Neural progenitor cell (in vitro differentiated cells): ENCODE measurements around the gene FHOD3.

ENCODE experiments used
- EZH2 ChIP-seq: fragments of 200-600 bp; sonication (generic); IDR thresholded peaks from 2 replicates; pipeline ENCODE4 v1.6.1; 2017; ENCODE audit warnings: antibody characterized with exemption, mild to moderate bottlenecking, moderate library complexity
- EZH2phosphoT487 ChIP-seq: fragments of 200-600 bp; sonication (generic); IDR thresholded peaks from 2 replicates; pipeline ENCODE4 v1.6.1; 2017; ENCODE audit warnings: antibody characterized with exemption
- TF ChIP-seq, protein P1 (sequence below): fragments of 200-600 bp; sonication (generic); IDR thresholded peaks from 2 replicates; pipeline ENCODE4 v1.5.1; 2017; ENCODE audit warnings: antibody characterized with exemption, mild to moderate bottlenecking

- TF ChIP-seq, protein P1, sequence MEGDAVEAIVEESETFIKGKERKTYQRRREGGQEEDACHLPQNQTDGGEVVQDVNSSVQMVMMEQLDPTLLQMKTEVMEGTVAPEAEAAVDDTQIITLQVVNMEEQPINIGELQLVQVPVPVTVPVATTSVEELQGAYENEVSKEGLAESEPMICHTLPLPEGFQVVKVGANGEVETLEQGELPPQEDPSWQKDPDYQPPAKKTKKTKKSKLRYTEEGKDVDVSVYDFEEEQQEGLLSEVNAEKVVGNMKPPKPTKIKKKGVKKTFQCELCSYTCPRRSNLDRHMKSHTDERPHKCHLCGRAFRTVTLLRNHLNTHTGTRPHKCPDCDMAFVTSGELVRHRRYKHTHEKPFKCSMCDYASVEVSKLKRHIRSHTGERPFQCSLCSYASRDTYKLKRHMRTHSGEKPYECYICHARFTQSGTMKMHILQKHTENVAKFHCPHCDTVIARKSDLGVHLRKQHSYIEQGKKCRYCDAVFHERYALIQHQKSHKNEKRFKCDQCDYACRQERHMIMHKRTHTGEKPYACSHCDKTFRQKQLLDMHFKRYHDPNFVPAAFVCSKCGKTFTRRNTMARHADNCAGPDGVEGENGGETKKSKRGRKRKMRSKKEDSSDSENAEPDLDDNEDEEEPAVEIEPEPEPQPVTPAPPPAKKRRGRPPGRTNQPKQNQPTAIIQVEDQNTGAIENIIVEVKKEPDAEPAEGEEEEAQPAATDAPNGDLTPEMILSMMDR: no peak
- TF ChIP-seq EZH2 (no peak), EZH2phosphoT487 (no peak)
Observed at GRCh38 chr18:36590621-36591580, 293.4 kb downstream of the FHOD3 start.
